Measurements from ENCODE around the gene APBA1. TPM values are rescaled to one million over a fixed set of nuclear protein-coding genes. Genes with fewer than 3 reads are reported as not detected.

Gene APBA1
- total RNA-seq, 1 experiment from 2014 or later = 1.8 TPM

DNA sequence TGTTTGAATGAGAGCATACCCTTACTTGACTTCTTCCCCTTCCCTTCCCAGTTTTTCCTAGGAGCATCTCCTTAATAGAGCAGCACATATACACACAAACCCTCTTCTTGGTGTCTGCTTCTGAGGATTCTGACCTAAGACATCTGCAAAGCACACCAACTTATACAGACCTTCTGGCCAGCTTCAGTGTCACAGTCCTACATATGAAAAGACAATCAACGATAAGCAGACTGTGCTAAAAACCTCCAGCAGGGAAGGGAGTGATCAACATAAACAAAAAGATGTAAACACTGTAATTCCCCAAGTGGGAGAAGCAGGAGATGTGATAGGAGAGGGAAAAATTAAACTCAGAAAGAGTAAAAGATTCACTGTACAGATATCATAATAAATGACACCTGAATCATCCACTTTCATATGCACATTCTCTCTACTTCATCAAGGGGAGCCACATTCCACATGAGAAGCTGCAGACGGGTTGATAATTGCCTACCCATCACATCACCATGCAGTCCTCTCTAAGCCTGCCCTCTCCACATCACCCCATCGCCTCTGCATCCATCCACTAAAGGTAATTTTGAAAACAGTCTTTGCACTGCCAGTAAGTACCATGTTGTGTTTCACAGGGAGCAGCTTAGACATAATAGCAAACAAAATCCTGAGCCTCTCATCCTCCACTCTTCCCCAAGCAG lies 13.0 kb downstream of the APBA1 start:
- Mint-ChIP-seq H3K27me3 (ENCODE audit: low read depth) (no peaks in the 10 kb centered on the region), H3K4me1 (peaks cover 13 to 14% of the 10 kb centered on the region in 2 experiments), H3K27ac (no peak overlapping the region), H3K36me3 (ENCODE audit: insufficient read depth in 1 of 3, low read depth in 3 of 3) (no peaks in the 10 kb centered on the region), H3K9me3 (no peaks in the 10 kb centered on the region), H3K4me3 (no peak overlapping the region)
- H3K4ac ChIP-seq (ENCODE audit: low read depth, low read length) = no peak overlapping the region
- H3K14ac ChIP-seq (ENCODE audit: insufficient read depth, low read length) = no peak overlapping the region
- no peaks in the 10 kb centered on the region for H3K79me2 ChIP-seq (ENCODE audit: insufficient read depth, low read length)
- H3K23me2 ChIP-seq (ENCODE audit: insufficient read length, low read depth, low read length, poor library complexity, severe bottlenecking) = no peaks in the 10 kb centered on the region
- H2BK12ac ChIP-seq (ENCODE audit: insufficient read length, low read depth, low read length) = no peak overlapping the region
- H3K79me1 ChIP-seq (ENCODE audit: insufficient read depth, low read depth, low read length, poor library complexity, severe bottlenecking) = no peaks in the 10 kb centered on the region
- no peak overlapping the region for H2BK5ac ChIP-seq (ENCODE audit: insufficient read length, low read length)
- no peak overlapping the region for H2BK120ac ChIP-seq (ENCODE audit: low read depth, low read length, poor library complexity, severe bottlenecking)
- H2AFZ ChIP-seq (ENCODE audit: low read length) = no peak overlapping the region
- no CpG with 5 or more reads among the region's 3 CpGs for WGBS (ENCODE audit: extremely low coverage, insufficient read length, low lambda C conversion rate)
- H2AK5ac ChIP-seq (ENCODE audit: insufficient read length, low read length) = no peak overlapping the region
- no peak overlapping the region for H3K18ac ChIP-seq (ENCODE audit: insufficient read length, low read depth, low read length)
- H4K5ac ChIP-seq (ENCODE audit: insufficient read length, low read depth, low read length) = no peak overlapping the region
- no peaks in the 10 kb centered on the region for H3K27me3 ChIP-seq (ENCODE audit: insufficient read depth, low read length)
- TF ChIP-seq, protein P1, sequence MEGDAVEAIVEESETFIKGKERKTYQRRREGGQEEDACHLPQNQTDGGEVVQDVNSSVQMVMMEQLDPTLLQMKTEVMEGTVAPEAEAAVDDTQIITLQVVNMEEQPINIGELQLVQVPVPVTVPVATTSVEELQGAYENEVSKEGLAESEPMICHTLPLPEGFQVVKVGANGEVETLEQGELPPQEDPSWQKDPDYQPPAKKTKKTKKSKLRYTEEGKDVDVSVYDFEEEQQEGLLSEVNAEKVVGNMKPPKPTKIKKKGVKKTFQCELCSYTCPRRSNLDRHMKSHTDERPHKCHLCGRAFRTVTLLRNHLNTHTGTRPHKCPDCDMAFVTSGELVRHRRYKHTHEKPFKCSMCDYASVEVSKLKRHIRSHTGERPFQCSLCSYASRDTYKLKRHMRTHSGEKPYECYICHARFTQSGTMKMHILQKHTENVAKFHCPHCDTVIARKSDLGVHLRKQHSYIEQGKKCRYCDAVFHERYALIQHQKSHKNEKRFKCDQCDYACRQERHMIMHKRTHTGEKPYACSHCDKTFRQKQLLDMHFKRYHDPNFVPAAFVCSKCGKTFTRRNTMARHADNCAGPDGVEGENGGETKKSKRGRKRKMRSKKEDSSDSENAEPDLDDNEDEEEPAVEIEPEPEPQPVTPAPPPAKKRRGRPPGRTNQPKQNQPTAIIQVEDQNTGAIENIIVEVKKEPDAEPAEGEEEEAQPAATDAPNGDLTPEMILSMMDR (conservative IDR thresholded peaks at IDR 0.05) = no peak
- H3K23ac ChIP-seq (ENCODE audit: insufficient read length, low read depth, low read length) = no peak overlapping the region
- no peak overlapping the region for H3K9ac ChIP-seq (ENCODE audit: extremely low read depth, insufficient read length, low read length)
- H4K91ac ChIP-seq (ENCODE audit: insufficient read length, low read depth, low read length) = no peak overlapping the region
- H2BK15ac ChIP-seq (ENCODE audit: low read depth, low read length) = no peak overlapping the region
- no peak overlapping the region for H4K8ac ChIP-seq (replicated peaks; ENCODE audit: insufficient read length, low read depth, low read length)
- no peak overlapping the region for H3K4me2 ChIP-seq (ENCODE audit: insufficient read depth, insufficient read length, low read length)
- DNase-seq = no peak
- H3T11ph ChIP-seq (ENCODE audit: low read length) = no peak overlapping the region
- no peaks in the 10 kb centered on the region for H3K9me3 ChIP-seq (ENCODE audit: control insufficient read depth, low read depth, low read length)
- no peaks in the 10 kb centered on the region for H4K20me1 ChIP-seq (ENCODE audit: control insufficient read depth, insufficient read depth, insufficient read length)
- no peaks in the 10 kb centered on the region; the same call in 1 of the 2 replicates for H3K4me1 ChIP-seq (ENCODE audit: insufficient read depth, low read length)
- no peak overlapping the region for H3K27ac ChIP-seq (ENCODE audit: insufficient read length, low read depth, low read length)
- no peak overlapping the region for H3K56ac ChIP-seq (ENCODE audit: insufficient read length, low read depth, low read length)
- H2BK20ac ChIP-seq (ENCODE audit: low read depth, low read length, poor library complexity, severe bottlenecking) = no peak overlapping the region

Data from H9 (cell line).